Fibroblast of lung (primary cell): Measurements from ENCODE around the gene DOK3. TPM values are rescaled to one million over a fixed set of nuclear protein-coding genes. Genes with fewer than 3 reads are reported as not detected.

Experiments
- DNase-seq, 2 donors: peaks; one replicate each; pipeline versions ENCODE4 v3.0.0 to v3.0.0-alpha.2; 2010; ENCODE audit warnings: low read depth in 2 of 2
- H2AFZ ChIP-seq: 2 replicates; pipeline ENCODE4 v1.5.1; 2012; ENCODE audit warnings: low read length, control low read depth, inconsistent platforms
- H3K27ac ChIP-seq: 2 replicates; pipeline ENCODE4 v1.5.1; 2011; ENCODE audit warnings: low read length, control low read depth; ENCODE audit not compliant: insufficient read depth
- H3K27me3 ChIP-seq: 2 replicates; pipeline ENCODE4 v1.5.1; 2011; ENCODE audit warnings: mild to moderate bottlenecking, low read length; ENCODE audit not compliant: control insufficient read depth, insufficient read depth
- H3K36me3 ChIP-seq: 2 replicates; pipeline ENCODE4 v1.5.1; 2011; ENCODE audit warnings: low read length; ENCODE audit not compliant: control insufficient read depth, insufficient read depth
- H3K4me1 ChIP-seq: 2 replicates; pipeline ENCODE4 v1.5.1; 2011; ENCODE audit warnings: low read length; ENCODE audit not compliant: control insufficient read depth, insufficient read depth; ENCODE audit errors: extremely low read depth
- H3K4me2 ChIP-seq: 2 replicates; pipeline ENCODE4 v1.5.1; 2011; ENCODE audit warnings: low read length, control low read depth; ENCODE audit not compliant: insufficient read depth; ENCODE audit errors: extremely low read depth
- H3K4me3 ChIP-seq, 4 experiments: fragments of 200-600 bp in 1 of 4; sonication (generic) in 1 of 4; replicated peaks in 1 of 4; 2 replicates each; pipeline ENCODE4 v1.5.1; 2011 to 2016; ENCODE audit warnings: low read length in 4 of 4, low read depth in 3 of 4, mild to moderate bottlenecking in 3 of 4, control low read depth in 2 of 4, inconsistent platforms in 1 of 4, mixed read lengths in 1 of 4; ENCODE audit not compliant: insufficient read depth in 1 of 4; ENCODE audit errors: control extremely low read depth in 1 of 4
- H3K79me2 ChIP-seq: 2 replicates; pipeline ENCODE4 v1.5.1; 2012; ENCODE audit warnings: mild to moderate bottlenecking, low read length, inconsistent platforms; ENCODE audit not compliant: control insufficient read depth, insufficient read depth
- H3K9ac ChIP-seq: 2 replicates; pipeline ENCODE4 v1.5.1; 2011; ENCODE audit warnings: mild to moderate bottlenecking, low read length, control low read depth; ENCODE audit not compliant: insufficient read depth
- H3K9me3 ChIP-seq: 2 replicates; pipeline ENCODE4 v1.5.1; 2012; ENCODE audit warnings: low read depth, low read length; ENCODE audit not compliant: control insufficient read depth, insufficient read depth
- H4K20me1 ChIP-seq: 2 replicates; pipeline ENCODE4 v1.5.1; 2011; ENCODE audit warnings: low read length; ENCODE audit not compliant: control insufficient read depth, insufficient read depth; ENCODE audit errors: extremely low read depth
- CTCF ChIP-seq, 2 donors: IDR thresholded peaks in 1 of 2; conservative IDR thresholded peaks in 1 of 2; 1 replicate in 1 of 2; 2 replicates in 1 of 2; pipeline ENCODE4 v1.5.1; 2011 to 2012; ENCODE audit warnings: low read length in 2 of 2, control low read depth in 1 of 2, inconsistent platforms in 1 of 2, low read depth in 1 of 2, mild to moderate bottlenecking in 1 of 2
- EZH2 ChIP-seq: IDR thresholded peaks from 2 replicates; pipeline ENCODE4 v1.5.1; 2012; ENCODE audit warnings: low read length, control low read depth, mild to moderate bottlenecking; ENCODE audit errors: missing control alignments
- polyA plus RNA-seq, 2 donors: library from polyadenylated mRNA; depleted of rRNA in 1 of 2; stranded (reverse) in 1 of 2; unstranded in 1 of 2; fragments of >200 nt; gene quantifications; 2 replicates each; pipeline ENCODE4 v1.2.1, GENCODE V29; 2011 to 2012; ENCODE audit warnings: missing spikeins in 1 of 2
- total RNA-seq: library from RNA; depleted of rRNA; stranded (reverse); fragments of >200 nt; gene quantifications from 2 replicates; pipeline ENCODE4 v1.2.1, GENCODE V29; 2014

Gene DOK3
- total and polyA plus RNA-seq, 2 donors (not counting 1 experiment from before 2014, with no cell fraction given): 0.99 to 1.5 TPM

GRCh38 chr5:177501874-177502678 lies 7.5 kb downstream of the DOK3 start:
- no peaks in the 10 kb centered on the region for H3K36me3 ChIP-seq
- H3K79me2 ChIP-seq: peaks cover under 1% of the 10 kb centered on the region
- H3K4me2 ChIP-seq: no peak overlapping the region
- no peaks in the 10 kb centered on the region for H3K9me3 ChIP-seq
- H4K20me1 ChIP-seq: no peaks in the 10 kb centered on the region
- H3K4me1 ChIP-seq: peaks cover 17% of the 10 kb centered on the region
- no peaks in the 10 kb centered on the region for H3K27me3 ChIP-seq
- no peak overlapping the region for H3K9ac ChIP-seq
- no peak overlapping the region for H3K27ac ChIP-seq
- H3K4me3 ChIP-seq: no peak overlapping the region
- no peak for DNase-seq
- no peak overlapping the region for H2AFZ ChIP-seq
- no peak for TF ChIP-seq CTCF (conservative IDR thresholded peaks at IDR 0.05 in 1 of 2, IDR thresholded peaks at IDR 0.05 in 1 of 2; ENCODE audit: low read depth in 1 of 2, low read length in 2 of 2)
- TF ChIP-seq EZH2: no peak

- no peak overlapping the region for H2AFZ ChIP-seq
- no peak overlapping the region for H3K4me3 ChIP-seq
- peak; percentile 77 to 85 for DNase-seq
- H3K27ac ChIP-seq: peak overlapping the region; percentile 31
- peaks cover 3% of the 10 kb centered on the region for H3K36me3 ChIP-seq
- no peak for TF ChIP-seq EZH2
- TF ChIP-seq CTCF (conservative IDR thresholded peaks at IDR 0.05 in 1 of 2, IDR thresholded peaks at IDR 0.05 in 1 of 2; ENCODE audit: low read depth in 1 of 2, low read length in 2 of 2): peak; percentile 91 to 96
- no peaks in the 10 kb centered on the region for H3K27me3 ChIP-seq
- H3K4me2 ChIP-seq: peak overlapping the region; percentile 17
- peaks cover 18% of the 10 kb centered on the region for H3K4me1 ChIP-seq
- H3K79me2 ChIP-seq: peaks cover 9% of the 10 kb centered on the region
- no peaks in the 10 kb centered on the region for H3K9me3 ChIP-seq
- no peaks in the 10 kb centered on the region for H4K20me1 ChIP-seq
- no peak overlapping the region for H3K9ac ChIP-seq
Measured at GRCh38 chr5:177500685-177501522, 8.7 kb downstream of the DOK3 start.

GRCh38 chr5:177499842-177500241 lies 9.8 kb downstream of the DOK3 start:
- no peak overlapping the region for H3K9ac ChIP-seq
- H3K79me2 ChIP-seq: peaks cover 13% of the 10 kb centered on the region
- H3K27ac ChIP-seq: no peak overlapping the region
- no peak overlapping the region for H3K4me3 ChIP-seq
- H2AFZ ChIP-seq: no peak overlapping the region
- DNase-seq: no peak
- H3K4me2 ChIP-seq: no peak overlapping the region
- H3K36me3 ChIP-seq: peaks cover 11% of the 10 kb centered on the region
- H3K4me1 ChIP-seq: peaks cover 28% of the 10 kb centered on the region
- H4K20me1 ChIP-seq: no peaks in the 10 kb centered on the region
- no peaks in the 10 kb centered on the region for H3K9me3 ChIP-seq
- TF ChIP-seq EZH2: no peak
- H3K27me3 ChIP-seq: no peaks in the 10 kb centered on the region
